ENCODE data around the gene SRCAP.

- no peak for TF ChIP-seq CTCF (conservative IDR thresholded peaks at IDR 0.05 in 1 of 2, IDR thresholded peaks at IDR 0.05 in 1 of 2; ENCODE audit: extremely low read depth in 1 of 2, insufficient read depth in 1 of 2, low read depth in 1 of 2, low read length in 2 of 2)
- TF ChIP-seq EZH2 (IDR thresholded peaks at IDR 0.05; ENCODE audit: borderline replicate concordance, low read length): no peak
Measured at GRCh38 chr16:30775131-30775391, 76.1 kb downstream of the SRCAP start.
